ENCODE measurements around the gene CCDC142. TPM values are rescaled to one million over a fixed set of nuclear protein-coding genes. Genes with fewer than 3 reads are reported as not detected.
A peak's percentile ranks its signal among the peaks of the same experiment; 100 is the strongest.

The CCDC142 gene
- total RNA-seq, 3 donors from 2014 or later: 22.6 to 36.5 (median 28.5) TPM

- no peak for ATAC-seq
- peaks cover 12% of the 10 kb centered on the region for H3K4me1 ChIP-seq (ENCODE audit: low read depth)
- intact Hi-C loops (cut with DNase I, micrococcal nuclease): no loop called here
These were observed 42.9 kb downstream of the CCDC142 start for GRCh38 chr2:74439803-74440377.

DNA sequence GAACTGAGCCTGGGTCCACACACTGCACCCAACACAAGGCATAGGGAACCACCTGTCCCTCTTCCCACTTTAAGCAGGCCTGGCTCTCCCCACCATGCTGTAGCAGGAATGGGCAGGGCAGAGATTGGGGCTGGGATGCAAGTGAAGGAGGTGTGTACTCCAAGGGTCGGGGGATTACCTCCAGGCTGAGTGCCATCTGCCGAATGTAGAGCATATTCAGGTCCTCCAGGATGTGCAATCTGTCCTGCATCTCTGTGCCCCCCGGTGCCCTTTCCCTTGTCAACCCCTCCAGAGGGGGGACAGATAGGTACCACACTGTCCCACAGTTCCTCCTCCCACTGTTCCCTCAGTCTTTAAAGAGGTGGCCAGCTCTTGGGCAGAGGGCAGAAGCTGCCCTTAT, 43.4 kb downstream of the CCDC142 start:
- TF ChIP-seq, protein P1, sequence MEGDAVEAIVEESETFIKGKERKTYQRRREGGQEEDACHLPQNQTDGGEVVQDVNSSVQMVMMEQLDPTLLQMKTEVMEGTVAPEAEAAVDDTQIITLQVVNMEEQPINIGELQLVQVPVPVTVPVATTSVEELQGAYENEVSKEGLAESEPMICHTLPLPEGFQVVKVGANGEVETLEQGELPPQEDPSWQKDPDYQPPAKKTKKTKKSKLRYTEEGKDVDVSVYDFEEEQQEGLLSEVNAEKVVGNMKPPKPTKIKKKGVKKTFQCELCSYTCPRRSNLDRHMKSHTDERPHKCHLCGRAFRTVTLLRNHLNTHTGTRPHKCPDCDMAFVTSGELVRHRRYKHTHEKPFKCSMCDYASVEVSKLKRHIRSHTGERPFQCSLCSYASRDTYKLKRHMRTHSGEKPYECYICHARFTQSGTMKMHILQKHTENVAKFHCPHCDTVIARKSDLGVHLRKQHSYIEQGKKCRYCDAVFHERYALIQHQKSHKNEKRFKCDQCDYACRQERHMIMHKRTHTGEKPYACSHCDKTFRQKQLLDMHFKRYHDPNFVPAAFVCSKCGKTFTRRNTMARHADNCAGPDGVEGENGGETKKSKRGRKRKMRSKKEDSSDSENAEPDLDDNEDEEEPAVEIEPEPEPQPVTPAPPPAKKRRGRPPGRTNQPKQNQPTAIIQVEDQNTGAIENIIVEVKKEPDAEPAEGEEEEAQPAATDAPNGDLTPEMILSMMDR (IDR thresholded peaks at IDR 0.05): no peak
- DNase-seq (no peak), ATAC-seq (no peak)
- Histone ChIP-seq H3K4me1 (ENCODE audit: low read depth) (peaks cover 12% of the 10 kb centered on the region), H3K4me3 (no peak overlapping the region), H3K9me3 (no peaks in the 10 kb centered on the region), H3K36me3 (ENCODE audit: low read depth) (no peaks in the 10 kb centered on the region)
- intact Hi-C loops (cut with DNase I, micrococcal nuclease): no loop called here

More at GRCh38 chr2:74439803-74440377, 42.9 kb downstream of the CCDC142 start:
- Histone ChIP-seq H3K4me3 (no peak overlapping the region), H3K9me3 (no peaks in the 10 kb centered on the region), H3K36me3 (ENCODE audit: low read depth) (no peaks in the 10 kb centered on the region)
- DNase-seq: peak; percentile 58 to 71 (median 70)
- TF ChIP-seq, protein P1 (IDR thresholded peaks at IDR 0.05): no peak

DNA sequence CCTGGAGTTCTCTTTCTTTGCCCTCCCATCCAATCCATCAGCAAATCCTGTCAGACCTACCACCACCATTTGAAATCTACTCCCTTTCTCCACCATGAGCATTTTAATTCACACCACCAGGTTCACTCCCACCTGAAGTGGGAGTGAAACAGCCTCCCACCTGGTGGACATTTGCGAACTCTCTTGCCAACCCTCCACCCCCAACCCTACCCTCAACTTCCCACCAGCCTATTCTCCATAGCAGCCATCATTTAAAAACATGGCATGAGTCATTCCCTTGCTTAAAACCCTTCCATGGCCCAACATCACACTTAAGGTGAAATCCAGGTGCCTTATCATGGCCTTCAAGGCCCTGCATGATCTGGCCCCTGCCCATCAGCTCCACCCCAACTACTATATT, 44.5 kb downstream of the CCDC142 start:
- TF ChIP-seq, protein P1 (IDR thresholded peaks at IDR 0.05): no peak
- H3K36me3 ChIP-seq (ENCODE audit: low read depth): no peaks in the 10 kb centered on the region
- H3K9me3 ChIP-seq: no peaks in the 10 kb centered on the region
- intact Hi-C loops (cut with DNase I, micrococcal nuclease): no loop called here
- peak in 1 of 3 donors; percentile 3 for DNase-seq
- no peak for ATAC-seq
- H3K4me1 ChIP-seq (ENCODE audit: low read depth): peaks cover 12% of the 10 kb centered on the region
- no peak overlapping the region for H3K4me3 ChIP-seq

GRCh38 chr2:74436848-74437695, 45.7 kb downstream of the CCDC142 start:
- Histone ChIP-seq H3K9me3 (no peaks in the 10 kb centered on the region), H3K36me3 (ENCODE audit: low read depth) (no peaks in the 10 kb centered on the region), H3K4me1 (ENCODE audit: low read depth) (peaks cover 7% of the 10 kb centered on the region), H3K4me3 (no peak overlapping the region)
- intact Hi-C loops (cut with DNase I, micrococcal nuclease): no loop called here
- ATAC-seq (no peak), DNase-seq (peak in 1 of 3 donors; percentile 16)
- TF ChIP-seq, protein P1 (IDR thresholded peaks at IDR 0.05): no peak

DNA sequence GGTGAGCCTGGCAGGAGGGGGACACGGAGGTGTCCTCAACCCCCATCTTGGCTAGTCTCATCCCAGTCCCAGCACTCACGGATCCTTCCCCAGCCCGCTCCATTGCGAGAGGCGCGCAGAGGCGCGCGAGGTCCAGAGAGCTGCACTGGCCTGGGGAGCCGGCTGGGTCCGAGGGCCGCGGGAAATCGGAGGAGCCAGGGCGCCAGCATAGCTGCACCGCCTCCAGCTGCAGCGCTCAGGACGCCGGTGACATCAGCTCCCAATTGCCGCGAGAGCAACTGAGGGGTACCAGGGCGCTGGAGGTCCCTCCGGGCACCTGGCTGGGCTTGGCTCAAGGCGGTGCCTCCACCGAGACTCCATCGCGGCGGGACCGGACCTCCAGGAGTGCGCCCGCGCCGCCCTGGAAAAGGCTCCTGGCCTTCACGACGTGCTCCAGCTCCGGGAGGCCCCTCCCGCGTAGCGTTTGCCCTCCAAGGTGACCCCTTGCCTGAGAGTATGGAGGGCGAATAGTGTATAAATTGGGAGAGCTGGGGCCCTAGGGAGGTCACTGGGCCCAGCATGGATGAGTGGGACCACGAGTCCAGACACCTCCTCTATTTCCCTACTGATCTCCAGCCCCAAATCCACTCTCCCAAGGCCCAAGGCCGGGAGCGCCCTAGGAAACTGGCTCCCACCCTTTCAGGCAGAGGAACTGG, 46.5 kb downstream of the CCDC142 start:
- Histone ChIP-seq H3K4me3 (no peak overlapping the region), H3K36me3 (ENCODE audit: low read depth) (no peaks in the 10 kb centered on the region), H3K9me3 (no peaks in the 10 kb centered on the region), H3K4me1 (ENCODE audit: low read depth) (peaks cover 7% of the 10 kb centered on the region)
- no peak for DNase-seq
- intact Hi-C loops (cut with DNase I, micrococcal nuclease): no loop called here
- ATAC-seq: no peak
- TF ChIP-seq, protein P1 (IDR thresholded peaks at IDR 0.05): no peak
